Measurements from ENCODE around the gene RABEP1.

Gene RABEP1

GRCh38 chr17:5416901-5417300 is 134.8 kb downstream of the RABEP1 start:
- DNase-seq (ENCODE audit: low spot score), result no peak
- no peak for TF ChIP-seq CTCF (IDR thresholded peaks at IDR 0.05; ENCODE audit: extremely low read depth, missing control alignments)

DNA sequence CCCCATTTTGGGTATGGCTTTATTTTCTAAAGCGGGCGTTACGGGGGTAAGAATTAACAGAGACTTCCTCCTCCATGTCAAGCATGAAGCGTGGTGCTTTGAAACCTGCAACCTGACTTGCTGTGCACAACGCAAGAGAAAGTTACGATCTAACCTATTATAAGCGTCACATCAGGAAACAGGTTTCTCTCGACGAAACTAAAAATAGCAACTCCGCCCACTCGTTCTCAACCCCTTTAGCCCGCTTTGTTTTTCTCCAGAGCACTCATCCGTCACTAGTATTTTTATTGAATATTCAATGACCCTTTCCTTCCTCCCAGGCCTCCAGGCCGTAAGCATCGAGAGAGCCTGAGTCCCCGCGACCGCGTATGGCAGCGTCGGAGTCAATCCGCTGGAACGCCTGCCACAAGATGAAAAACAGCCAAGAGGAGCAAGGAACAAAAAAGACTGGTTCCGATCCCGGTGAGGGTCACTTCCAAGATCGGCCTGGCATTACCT is 136.8 kb downstream of the RABEP1 start:
- TF ChIP-seq CTCF (IDR thresholded peaks at IDR 0.05; ENCODE audit: extremely low read depth, missing control alignments), result no peak
- DNase-seq (ENCODE audit: low spot score), result peak; percentile 72

- DNase-seq (ENCODE audit: low spot score), result peak; percentile 92
- TF ChIP-seq CTCF (IDR thresholded peaks at IDR 0.05; ENCODE audit: extremely low read depth, missing control alignments), result no peak
Observed at GRCh38 chr17:5419356-5419958, 137.4 kb downstream of the RABEP1 start, which contains the start of gene NUP88. TSS of gene NUP88 (minus strand) at chr17:5419662. CDS start at chr17:5419650, 12 bp downstream.

GRCh38 chr17:5419959-5420653 is 138.0 kb downstream of the RABEP1 start, which contains the start of gene RPAIN:
TSS of gene RPAIN (plus strand) at chr17:5420182. CDS start at chr17:5420211, 29 bp downstream.
- peak; percentile 83 for DNase-seq (ENCODE audit: low spot score)
- TF ChIP-seq CTCF (IDR thresholded peaks at IDR 0.05; ENCODE audit: extremely low read depth, missing control alignments), result no peak

GRCh38 chr17:5422505-5422904 is 140.4 kb downstream of the RABEP1 start:
- TF ChIP-seq CTCF (IDR thresholded peaks at IDR 0.05; ENCODE audit: extremely low read depth, missing control alignments), result no peak
- no peak for DNase-seq (ENCODE audit: low spot score)

- no peak for TF ChIP-seq CTCF (IDR thresholded peaks at IDR 0.05; ENCODE audit: extremely low read depth, missing control alignments)
- DNase-seq (ENCODE audit: low spot score), result no peak
Observed at GRCh38 chr17:5424909-5425308, 142.8 kb downstream of the RABEP1 start.

DNA sequence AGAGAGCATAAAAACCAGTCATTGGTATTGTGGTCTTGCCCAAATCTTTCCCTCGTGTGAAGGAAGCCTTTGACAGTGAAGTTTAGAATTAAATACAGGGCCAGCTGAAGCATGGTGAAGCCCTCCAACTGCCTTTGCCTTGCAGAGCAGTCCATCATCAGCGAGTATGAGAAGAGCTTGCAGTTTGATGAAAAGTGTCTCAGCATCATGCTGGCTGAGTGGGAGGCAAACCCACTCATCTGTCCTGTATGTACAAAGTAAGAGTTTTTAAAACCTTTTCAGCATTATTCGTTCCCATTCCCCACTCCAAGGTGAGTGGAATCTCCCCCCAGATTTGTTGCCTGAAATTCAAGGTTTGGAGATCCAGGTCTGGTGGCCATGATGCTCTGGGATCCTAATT is 143.7 kb downstream of the RABEP1 start:
- TF ChIP-seq CTCF (IDR thresholded peaks at IDR 0.05; ENCODE audit: extremely low read depth, missing control alignments), result no peak
- no peak for DNase-seq (ENCODE audit: low spot score)
